ENCODE data around the gene GPR152.
"Not testable (repeated sequence)": the region's sequence is repeated elsewhere in the genome, so short reads cannot be mapped to it uniquely, and the experiment has no call there.

GPR152 gene

DNA sequence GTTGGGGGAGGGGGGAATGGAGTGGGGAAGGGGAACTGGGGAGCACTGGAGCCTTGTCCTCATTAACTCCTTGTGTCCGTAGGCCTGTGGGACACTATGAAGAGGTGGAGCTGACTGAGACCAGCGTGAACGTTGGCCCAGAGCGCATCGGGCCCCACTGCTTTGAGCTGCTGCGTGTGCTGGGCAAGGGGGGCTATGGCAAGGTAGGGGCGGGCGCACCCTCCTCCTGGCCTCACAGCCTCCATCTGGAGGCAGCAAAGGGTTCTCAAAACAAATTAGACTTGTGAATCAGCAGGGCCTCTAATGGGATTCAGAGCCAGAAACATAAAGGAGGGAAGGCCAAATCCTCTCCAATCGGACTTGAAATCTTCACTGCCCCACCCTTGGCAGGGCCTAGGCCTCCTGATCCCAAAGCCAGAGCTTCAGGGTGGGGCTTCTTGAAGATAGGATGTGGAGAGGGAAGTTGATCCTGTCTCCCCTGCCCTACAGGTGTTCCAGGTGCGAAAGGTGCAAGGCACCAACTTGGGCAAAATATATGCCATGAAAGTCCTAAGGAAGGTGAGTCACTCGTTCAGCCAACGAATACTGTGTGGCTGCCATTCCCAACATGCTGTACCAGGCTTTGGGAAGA is 23.4 kb downstream of the GPR152 start:
- DNase-seq (ENCODE audit: extremely low read depth in 1 of 2, low read depth in 1 of 2): no peak

- peak; percentile 97 for DNase-seq (ENCODE audit: extremely low read depth in 1 of 2, low read depth in 1 of 2)
These were observed 24.2 kb downstream of the GPR152 start, which contains the start of gene RPS6KB2 for GRCh38 chr11:67428052-67429001. Gene RPS6KB2 (plus strand): TSS chr11:67428494. CDS start chr11:67428546, 52 bp downstream.

- not testable (repeated sequence) for DNase-seq (ENCODE audit: extremely low read depth in 1 of 2, low read depth in 1 of 2)
These were observed 25.1 kb downstream of the GPR152 start for GRCh38 chr11:67427364-67427859.

- DNase-seq (ENCODE audit: extremely low read depth in 1 of 2, low read depth in 1 of 2): no peak
These were observed 28.5 kb downstream of the GPR152 start for GRCh38 chr11:67423891-67424613.

DNA sequence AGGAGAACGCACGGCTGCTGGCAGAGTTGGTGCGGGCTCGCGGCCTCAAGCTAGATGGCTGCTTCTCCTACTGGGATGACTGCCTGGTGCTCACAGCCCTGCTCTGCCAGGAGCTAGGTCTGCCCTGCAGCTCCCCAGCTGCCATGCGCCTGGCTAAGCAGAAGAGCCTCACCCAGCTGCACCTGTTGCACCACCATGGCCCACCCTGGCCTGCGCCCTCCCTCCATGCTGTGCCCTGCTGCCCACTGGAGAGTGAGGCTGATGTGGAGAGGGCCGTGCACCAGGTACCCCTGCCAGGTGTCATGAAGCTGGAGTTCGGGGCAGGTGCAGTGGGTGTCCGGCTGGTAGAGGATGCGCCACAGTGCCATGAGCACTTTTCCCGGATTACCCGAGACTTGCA is 29.1 kb downstream of the GPR152 start:
- DNase-seq (ENCODE audit: extremely low read depth in 1 of 2, low read depth in 1 of 2): no peak

DNA sequence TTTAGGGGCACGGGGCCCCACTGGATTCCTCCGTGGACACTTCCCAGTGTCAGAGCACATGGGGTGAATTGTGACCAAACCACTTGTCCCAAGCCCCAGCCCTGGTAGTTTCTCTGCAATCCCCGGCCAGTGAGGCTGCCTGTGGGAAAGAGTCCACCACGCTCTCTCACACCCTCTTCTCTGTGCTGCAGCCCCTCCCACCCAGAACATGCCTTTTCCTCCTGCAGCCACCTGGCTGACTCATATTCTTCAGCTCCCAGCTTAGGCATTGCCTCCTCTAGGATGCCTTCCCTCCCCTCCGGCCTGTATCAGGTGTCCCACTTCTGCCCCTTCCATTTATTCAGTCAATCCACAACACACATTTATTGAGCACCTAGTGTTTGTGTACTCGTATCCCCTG is 29.6 kb downstream of the GPR152 start:
- DNase-seq (ENCODE audit: extremely low read depth in 1 of 2, low read depth in 1 of 2): no peak

GRCh38 chr11:67421430-67422031 is 31.0 kb downstream of the GPR152 start:
- no peak for DNase-seq (ENCODE audit: extremely low read depth in 1 of 2, low read depth in 1 of 2)

DNA sequence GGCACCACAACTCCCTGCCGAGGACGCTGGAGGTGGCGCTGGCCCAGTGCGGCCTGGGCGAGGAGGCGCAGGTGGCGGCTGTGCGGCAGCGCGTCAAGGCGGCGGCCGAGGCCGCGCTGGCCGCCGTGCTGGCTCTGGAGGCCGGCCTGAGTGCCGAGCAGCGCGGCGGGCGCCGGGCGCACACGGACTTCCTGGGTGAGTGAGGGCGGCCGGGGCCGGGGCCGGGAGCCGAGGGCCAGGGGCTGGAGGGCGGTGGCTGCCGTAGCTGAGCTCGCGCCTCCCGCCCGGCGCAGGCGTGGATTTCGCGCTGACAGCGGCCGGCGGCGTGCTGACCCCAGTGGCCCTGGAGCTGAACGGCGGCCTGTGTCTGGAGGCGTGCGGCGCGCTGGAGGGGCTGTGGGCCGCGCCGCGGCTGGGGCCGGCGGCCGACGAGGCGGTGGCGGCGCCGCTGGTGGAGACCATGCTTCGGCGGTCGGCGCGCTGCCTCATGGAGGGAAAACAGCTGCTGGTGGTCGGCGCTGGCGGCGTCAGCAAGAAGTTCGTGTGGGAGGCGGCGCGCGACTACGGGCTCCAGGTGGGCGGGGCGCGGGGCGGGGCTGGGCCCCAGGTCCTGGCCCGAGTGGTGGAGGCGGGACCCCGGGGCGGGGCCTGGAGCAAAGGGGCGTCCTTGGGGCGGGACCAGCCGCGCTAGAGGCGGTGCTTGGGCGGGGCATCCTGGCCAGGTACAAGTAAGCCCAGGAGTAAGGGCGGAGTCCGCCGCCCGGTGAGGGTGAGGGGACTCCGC is 31.7 kb downstream of the GPR152 start:
- DNase-seq (ENCODE audit: extremely low read depth in 1 of 2, low read depth in 1 of 2): peak; percentile 95 to 98

GRCh38 chr11:67420147-67420645 is 32.3 kb downstream of the GPR152 start:
- no peak for DNase-seq (ENCODE audit: extremely low read depth in 1 of 2, low read depth in 1 of 2)

DNA sequence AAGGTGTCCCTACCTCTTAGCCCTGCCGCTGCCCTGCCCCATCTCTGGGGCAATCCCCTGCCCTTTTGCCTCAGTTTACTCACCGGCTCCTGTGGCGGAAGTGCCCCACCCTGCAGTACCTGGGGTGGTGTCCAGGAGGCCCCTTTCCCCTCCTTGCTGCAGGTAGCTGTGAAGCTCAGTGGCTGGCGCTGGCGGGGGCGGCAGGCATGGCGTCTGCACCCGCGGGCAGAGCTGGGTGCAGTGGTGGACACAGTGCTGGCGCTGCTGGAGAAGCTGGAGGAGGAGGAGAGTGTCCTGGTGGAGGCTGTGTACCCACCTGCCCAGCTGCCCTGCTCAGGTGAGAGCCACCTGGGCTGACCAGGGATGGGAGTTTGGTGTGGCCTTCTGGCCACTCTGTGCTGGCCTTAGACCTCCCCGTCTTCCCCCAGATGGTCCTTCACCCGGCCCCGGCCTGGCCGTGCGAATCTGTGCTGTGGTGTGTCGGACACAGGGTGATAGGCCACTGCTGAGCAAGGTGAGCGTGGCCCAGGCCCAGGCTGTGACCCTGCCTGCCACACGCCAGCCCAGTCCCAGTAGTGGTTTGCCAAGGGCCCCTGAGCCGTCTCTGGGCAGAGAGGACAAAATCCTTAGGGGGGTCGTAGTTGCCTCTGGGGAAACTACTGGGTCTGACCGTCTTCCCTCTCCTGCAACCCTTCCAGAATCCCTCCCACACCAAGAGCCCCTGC is 33.0 kb downstream of the GPR152 start:
- no peak for DNase-seq (ENCODE audit: extremely low read depth in 1 of 2, low read depth in 1 of 2)

GRCh38 chr11:67418476-67419281 is 33.9 kb downstream of the GPR152 start:
- no peak for DNase-seq (ENCODE audit: extremely low read depth in 1 of 2, low read depth in 1 of 2)

DNA sequence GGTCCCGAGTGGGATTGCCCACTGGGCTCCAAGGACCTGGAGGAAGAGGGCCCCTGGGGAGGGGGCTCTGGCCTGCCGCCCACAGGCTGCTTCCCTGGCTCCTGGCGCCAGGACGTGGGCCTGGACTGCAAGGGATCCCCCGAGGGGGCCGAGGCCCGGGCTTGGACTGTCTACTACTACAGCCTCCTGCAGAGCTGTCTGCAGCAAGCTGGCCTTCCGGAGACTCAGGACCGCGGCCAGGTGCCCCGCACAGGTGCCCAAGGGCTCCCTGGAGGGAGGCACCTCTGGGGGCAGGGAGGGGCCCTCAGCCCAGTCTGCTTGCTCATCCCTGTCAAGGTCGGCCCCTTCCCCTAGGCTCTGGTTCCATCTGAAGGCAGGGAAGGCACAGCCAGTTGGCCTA is 35.1 kb downstream of the GPR152 start:
- no peak for DNase-seq (ENCODE audit: extremely low read depth in 1 of 2, low read depth in 1 of 2)

GRCh38 chr11:67416416-67417335 is 35.9 kb downstream of the GPR152 start:
- no peak for DNase-seq (ENCODE audit: extremely low read depth in 1 of 2, low read depth in 1 of 2)

- no peak for DNase-seq (ENCODE audit: extremely low read depth in 1 of 2, low read depth in 1 of 2)
These were observed 36.8 kb downstream of the GPR152 start, which contains the start of gene CARNS1 for GRCh38 chr11:67415501-67416304. Gene CARNS1 (plus strand): TSS chr11:67415678. CDS start chr11:67416200, 522 bp downstream.

- no peak for DNase-seq (ENCODE audit: extremely low read depth in 1 of 2, low read depth in 1 of 2)
These were observed 39.2 kb downstream of the GPR152 start for GRCh38 chr11:67413266-67413849.
